GM19023 (cell line): ENCODE data around the gene SCP2D1.
"Not testable (repeated sequence)": the region's sequence is repeated elsewhere in the genome, so short reads cannot be mapped to it uniquely, and the experiment has no call there.

ENCODE experiments used
- ATAC-seq: cut with Tn5 transposase; IDR thresholded peaks from one replicate; pipeline ENCODE4 v1.9.1; 2021; ENCODE audit warnings: mild to moderate bottlenecking, moderate library complexity; ENCODE audit not compliant: unreplicated experiment

Gene SCP2D1

GRCh38 chr20:18813483-18813882 lies at the start of gene SCP2D1:
TSS of gene SCP2D1 (plus strand) at chr20:18813783. CDS start at chr20:18813816, 33 bp downstream.
- ATAC-seq: no peak

- ATAC-seq: no peak
These were observed 45.9 kb upstream of the SCP2D1 start for GRCh38 chr20:18767676-18768075.

DNA sequence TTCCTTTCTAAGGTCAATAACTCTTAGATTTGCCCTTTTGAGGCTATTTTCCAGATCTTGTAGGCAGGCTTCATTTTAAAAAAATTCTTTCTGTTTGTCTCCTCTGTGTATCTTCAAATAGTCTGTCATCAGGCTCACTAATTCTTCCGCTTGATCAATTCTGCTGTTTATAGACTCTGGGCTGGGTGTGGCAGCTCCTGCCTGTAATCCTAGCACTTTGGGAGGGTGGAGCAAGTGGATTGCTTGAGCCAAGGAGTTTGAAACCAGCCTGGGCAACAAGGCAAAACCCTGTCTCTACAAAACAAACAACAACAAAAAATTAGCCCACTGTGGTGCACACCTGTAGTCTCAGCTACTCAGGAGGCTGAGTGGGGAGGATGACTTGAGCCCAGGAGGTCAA lies 40.0 kb upstream of the SCP2D1 start:
- ATAC-seq: no peak

GRCh38 chr20:18774207-18774606 lies 39.4 kb upstream of the SCP2D1 start:
- ATAC-seq: no peak

DNA sequence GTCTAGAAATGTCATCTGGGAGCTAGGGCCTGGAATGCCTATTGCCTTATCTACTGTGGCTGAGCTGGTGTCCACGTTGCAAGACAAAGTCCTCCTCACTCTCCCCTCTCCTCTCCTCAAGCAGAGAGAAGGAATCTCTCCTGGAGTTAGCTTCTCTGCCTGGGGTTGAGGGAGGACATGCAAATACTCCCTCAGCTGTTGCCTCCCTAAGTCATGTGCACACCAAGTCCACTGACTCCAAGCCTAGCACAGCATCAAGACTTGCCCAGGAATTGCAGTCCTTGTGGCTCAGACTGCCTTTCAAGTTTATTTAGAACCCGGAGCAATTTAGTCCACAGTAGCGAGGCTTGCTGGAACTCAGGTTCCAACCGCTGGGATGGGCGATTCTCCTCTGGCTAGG lies 38.0 kb upstream of the SCP2D1 start:
- ATAC-seq: no peak

DNA sequence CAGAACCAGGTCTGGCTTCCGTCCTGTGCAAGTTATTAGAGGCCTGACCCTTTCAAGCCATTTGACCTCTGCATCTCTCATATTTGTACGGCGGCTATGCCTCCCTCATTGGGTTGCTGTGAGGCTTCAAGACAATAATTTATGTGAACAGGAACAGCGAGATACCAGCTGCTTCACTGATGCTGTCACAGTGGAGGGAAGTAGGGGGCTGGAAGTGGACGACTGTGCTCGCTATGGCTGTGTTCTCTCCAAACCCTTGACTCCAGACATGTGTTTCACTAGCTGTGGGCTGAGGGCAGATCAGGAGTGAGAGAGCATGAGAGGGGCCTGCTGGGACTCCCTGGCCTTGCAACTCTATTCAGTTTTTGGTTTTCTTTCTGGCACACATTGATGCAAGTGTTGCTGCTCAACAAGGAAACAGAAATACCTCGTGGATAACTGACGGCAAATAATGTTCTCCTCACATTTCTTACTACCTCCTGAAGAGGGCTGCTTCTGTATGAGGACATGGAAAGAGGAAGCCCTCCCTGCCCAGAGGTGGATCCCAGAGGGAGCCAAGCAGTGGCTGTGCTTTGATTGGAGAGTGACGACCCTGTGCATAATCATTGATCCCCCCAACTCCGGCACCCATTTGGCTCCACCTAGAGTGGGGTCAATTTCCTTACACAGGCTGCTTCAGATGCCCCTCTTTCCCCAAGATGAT lies 34.7 kb upstream of the SCP2D1 start:
- no peak for ATAC-seq

GRCh38 chr20:18780385-18781130 lies 33.0 kb upstream of the SCP2D1 start:
- ATAC-seq: no peak

GRCh38 chr20:18781509-18781908 lies 32.1 kb upstream of the SCP2D1 start:
- no peak for ATAC-seq

- no peak for ATAC-seq
These were observed 30.1 kb upstream of the SCP2D1 start for GRCh38 chr20:18783385-18783959.

DNA sequence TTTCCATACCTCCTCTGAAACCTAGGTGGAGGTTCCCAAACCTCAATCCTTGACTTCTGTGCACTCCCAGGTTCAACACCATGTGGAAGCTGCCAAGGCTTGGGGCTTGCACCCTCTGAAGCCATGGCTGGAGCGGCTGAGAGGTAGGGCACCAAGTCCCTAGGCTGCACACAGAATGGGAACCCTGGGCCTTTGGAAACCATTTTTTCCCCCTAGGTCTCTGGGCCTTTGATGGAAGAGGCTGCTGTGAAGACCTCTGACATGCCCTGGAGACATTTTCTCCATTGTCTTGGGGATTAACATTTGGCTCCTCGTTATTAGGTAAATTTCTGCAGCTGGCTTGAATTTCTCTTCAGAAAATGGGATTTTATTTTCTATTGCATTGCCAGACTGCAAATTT lies 26.5 kb upstream of the SCP2D1 start:
- not testable (repeated sequence) for ATAC-seq

DNA sequence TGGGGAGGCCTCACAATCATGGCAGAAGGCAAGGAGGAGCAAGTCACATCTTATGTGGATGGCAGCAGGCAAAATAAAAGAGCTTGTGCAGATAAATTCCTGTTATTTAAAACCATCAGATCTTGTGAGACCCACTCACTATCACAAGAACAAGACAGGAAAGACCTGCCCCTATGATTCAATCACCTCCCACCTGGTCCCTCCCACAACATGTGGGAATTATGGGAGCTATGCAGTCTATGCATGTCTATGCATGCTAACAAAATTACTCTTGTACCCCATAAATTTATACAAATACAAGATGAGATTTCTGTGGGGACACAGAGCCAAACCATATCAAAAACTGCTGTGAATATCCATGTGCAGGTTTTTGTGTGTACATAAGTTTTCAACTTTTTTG lies 25.6 kb upstream of the SCP2D1 start:
- no peak for ATAC-seq

GRCh38 chr20:18790787-18791186 lies 22.8 kb upstream of the SCP2D1 start:
- no peak for ATAC-seq

GRCh38 chr20:18793625-18794427 lies 19.8 kb upstream of the SCP2D1 start:
- peak; percentile 97 for ATAC-seq

DNA sequence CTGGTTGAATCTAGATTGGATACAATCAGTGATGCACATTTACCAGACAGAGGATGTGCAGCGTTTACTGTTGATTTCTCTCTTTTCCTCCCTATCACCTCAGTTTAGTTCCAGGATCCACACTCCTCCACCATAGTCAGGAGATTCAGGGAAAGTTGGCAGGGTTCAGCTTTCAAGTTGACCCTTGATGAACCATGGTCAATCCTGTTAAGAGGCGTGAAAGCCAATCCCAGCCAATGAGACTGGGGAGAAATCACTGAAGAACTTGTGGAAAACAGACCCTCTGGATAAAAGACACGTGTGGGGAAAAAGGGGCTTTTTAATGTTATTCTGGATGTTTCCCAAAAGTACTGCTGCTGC lies 19.2 kb upstream of the SCP2D1 start:
- no peak for ATAC-seq

- no peak for ATAC-seq
These were observed 18.2 kb upstream of the SCP2D1 start for GRCh38 chr20:18795366-18795765.

GRCh38 chr20:18796282-18796833 lies 17.2 kb upstream of the SCP2D1 start:
- ATAC-seq: no peak

DNA sequence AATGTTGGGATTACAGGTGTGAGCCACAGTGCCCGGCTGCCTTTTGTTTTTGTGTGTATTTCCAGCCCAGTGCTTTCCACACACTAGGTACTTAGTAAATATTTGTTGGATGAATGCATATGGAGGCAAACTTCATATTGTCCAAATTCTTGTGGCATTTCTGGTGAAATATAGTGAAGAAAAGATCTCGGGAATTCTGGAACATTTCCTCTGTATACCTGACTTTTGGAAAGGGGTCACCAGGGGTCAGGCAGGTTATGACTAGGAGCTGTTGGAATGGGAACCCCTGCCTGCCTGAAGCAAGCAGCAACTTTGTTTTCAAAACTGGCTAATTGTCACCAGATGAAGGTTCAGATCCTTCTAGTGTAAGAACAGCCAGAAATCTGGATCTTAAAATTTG lies 12.1 kb upstream of the SCP2D1 start:
- ATAC-seq: peak; percentile 10

GRCh38 chr20:18802012-18802634 lies 11.5 kb upstream of the SCP2D1 start:
- peak; percentile 62 for ATAC-seq

DNA sequence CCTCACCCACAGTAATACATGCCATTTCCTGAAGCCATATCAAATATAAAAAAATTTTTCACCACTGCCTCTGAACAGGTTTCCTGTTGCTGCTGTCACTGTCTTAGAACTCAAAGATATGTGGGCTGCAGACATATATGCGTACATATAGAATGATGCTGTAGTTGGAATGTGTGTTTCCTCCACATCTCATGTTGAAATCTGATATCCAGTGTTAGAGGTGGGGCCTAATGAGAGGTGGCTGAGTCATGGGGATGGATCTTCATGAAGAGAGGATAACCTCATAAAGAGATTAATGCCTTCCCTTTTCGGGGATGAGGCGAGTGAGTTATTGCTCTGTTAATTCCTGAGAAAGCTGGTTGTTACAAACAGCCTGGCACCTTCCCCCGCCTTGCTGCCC lies 7.7 kb upstream of the SCP2D1 start:
- no peak for ATAC-seq

DNA sequence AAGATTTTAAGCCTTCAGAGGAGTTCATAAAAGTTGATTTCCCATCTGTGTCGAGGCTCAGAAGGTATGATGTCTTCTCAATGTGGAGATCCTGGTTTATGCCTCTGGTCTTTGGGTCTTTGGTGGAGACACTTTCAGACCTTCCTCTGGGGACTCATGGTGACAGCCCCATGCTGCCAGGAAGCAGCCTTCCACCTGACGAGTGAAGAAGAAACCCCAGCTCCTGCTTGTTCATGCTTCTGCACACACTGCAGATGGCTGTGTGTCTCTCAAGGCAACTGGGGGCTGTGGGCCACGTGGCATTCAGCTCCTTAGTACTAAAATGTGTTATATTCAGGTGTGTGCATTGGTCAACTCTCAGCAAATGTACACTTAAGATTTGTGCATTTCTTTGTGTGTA lies 4.9 kb upstream of the SCP2D1 start:
- no peak for ATAC-seq

DNA sequence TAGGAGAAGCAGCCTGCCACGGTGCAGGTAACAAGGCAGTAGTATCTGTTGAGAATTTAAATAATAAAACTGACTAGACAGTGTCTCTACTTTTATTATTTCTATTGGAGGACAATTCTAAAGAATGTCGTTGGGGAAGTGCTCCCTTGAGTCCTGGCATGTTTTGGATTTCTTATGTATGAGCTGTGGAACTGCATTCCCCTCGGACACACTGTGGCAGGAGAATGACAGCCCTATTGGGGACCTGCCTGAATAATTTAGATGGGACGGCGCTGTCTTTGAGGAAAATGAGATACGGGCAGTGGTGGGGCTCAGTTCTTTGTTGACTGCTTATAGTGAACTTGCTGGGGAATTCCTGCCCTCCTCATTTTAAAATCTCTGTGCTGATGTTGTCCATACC lies 2.4 kb upstream of the SCP2D1 start:
- ATAC-seq: no peak
